Measurements from ENCODE around the gene ARHGAP24. TPM values are rescaled to one million over a fixed set of nuclear protein-coding genes. Genes with fewer than 3 reads are reported as not detected.

ARHGAP24 gene
- polyA plus RNA-seq, 1 of the 3 experiments (the other 2 are of a cell fraction): 1.4 TPM

DNA sequence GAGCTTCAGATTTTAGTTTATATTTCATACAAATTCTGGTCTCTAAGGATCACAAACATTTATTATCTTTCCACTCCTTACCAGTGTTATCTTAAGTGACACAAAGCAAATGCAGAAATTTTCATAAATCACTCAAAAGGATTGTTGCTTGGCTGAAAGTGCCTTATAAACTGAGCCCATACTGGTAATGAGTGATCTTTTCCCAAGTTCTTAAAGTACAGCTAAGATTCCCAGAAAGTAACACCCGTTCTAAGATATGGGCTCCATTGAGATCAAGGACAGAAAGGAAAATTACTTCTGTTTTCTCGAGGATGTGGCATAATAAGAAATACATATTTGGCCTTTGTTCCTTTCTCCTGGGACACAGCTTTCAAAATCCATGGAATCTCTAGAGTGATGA is 313.7 kb downstream of the ARHGAP24 start:
- 81% methylated on average over 2 of the region's 2 CpGs for WGBS (ENCODE audit: low lambda C conversion rate)
- DNase-seq: no peak
- H3K9me3 ChIP-seq: no peaks in the 10 kb centered on the region
- CTCF ChIA-PET: interaction anchor here (1.2 to 2.6 kb wide), 4 partner anchors 8 to 255 kb away, joined by 3 to 30 read pairs (median 3); no protein-coding TSS in a partner anchor
- H3K27ac ChIP-seq (ENCODE audit: low read depth in 2 of 2, low read length in 1 of 2): 0 out of 4 replicates have a peak overlapping the region, but pooled peaks of 1 of the 2 experiments have one; percentile 92
- no peaks in the 10 kb centered on the region for H3K36me3 ChIP-seq (replicated peaks in 1 of 2; ENCODE audit: control insufficient read depth in 1 of 2, insufficient read depth in 2 of 2, low read length in 1 of 2)
- POLR2A ChIA-PET: no interaction called here
- H3F3A ChIP-seq (replicated peaks; ENCODE audit: insufficient read depth): peaks cover 30% of the 10 kb centered on the region
- peaks cover 0 to 23% of the 10 kb centered on the region in 2 experiments; a peak in 2 of 4 replicates for H3K4me1 ChIP-seq (ENCODE audit: control insufficient read depth in 1 of 2, insufficient read depth in 2 of 2, low read depth in 1 of 2, low read length in 1 of 2)
- H3K27me3 ChIP-seq (ENCODE audit: insufficient read depth): no peaks in the 10 kb centered on the region
- no peaks in the 10 kb centered on the region for H4K20me1 ChIP-seq (ENCODE audit: insufficient read depth)
- no peak overlapping the region for H3K4me3 ChIP-seq (ENCODE audit: low read depth in 2 of 2, low read length in 1 of 2)
- H3K9me2 ChIP-seq: no peaks in the 10 kb centered on the region
- H2AFZ ChIP-seq (ENCODE audit: low read depth): no peak overlapping the region
- TF ChIP-seq CHD2 (IDR thresholded peaks at IDR 0.05; ENCODE audit: low read length, partially characterized antibody) (no peak), YY1 (IDR thresholded peaks at IDR 0.05; ENCODE audit: low read depth) (no peak), JUND (IDR thresholded peaks at IDR 0.05) (no peak)
- peaks cover 17% of the 10 kb centered on the region for H3K79me2 ChIP-seq (ENCODE audit: insufficient read depth)
- no peak overlapping the region for H3K9ac ChIP-seq
- H3K4me2 ChIP-seq: no peak overlapping the region

DNA sequence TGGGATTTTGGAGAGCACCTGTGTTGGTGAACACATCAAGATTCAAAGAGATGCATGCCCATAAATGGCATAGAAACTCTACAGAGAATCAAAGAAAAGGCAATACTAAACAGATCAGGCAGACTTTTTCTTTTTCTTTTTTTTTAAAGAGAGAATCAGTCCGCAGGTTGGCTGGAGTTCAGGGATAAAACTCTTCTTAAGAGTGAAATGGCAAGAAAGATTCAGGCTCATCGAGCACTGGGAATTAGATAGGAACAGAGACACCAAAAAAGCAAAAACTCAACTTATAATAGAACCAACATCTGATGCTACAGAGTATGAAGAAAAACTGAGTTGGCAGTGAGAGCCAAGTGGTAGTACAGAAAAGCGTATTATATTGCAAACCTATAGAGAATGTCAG is 314.3 kb downstream of the ARHGAP24 start:
- CTCF ChIA-PET: interaction anchor here (1.2 to 2.6 kb wide), 4 partner anchors 7 to 255 kb away, joined by 3 to 30 read pairs (median 3); no protein-coding TSS in a partner anchor
- Histone ChIP-seq H3K4me3 (ENCODE audit: low read depth in 2 of 2, low read length in 1 of 2) (no peak overlapping the region), H3K79me2 (ENCODE audit: insufficient read depth) (peaks cover 12% of the 10 kb centered on the region), H3K4me1 (ENCODE audit: control insufficient read depth in 1 of 2, insufficient read depth in 2 of 2, low read depth in 1 of 2, low read length in 1 of 2) (peaks cover 0 to 21% of the 10 kb centered on the region in 2 experiments; a peak in 2 of 4 replicates), H3K9me3 (no peaks in the 10 kb centered on the region), H4K20me1 (ENCODE audit: insufficient read depth) (no peaks in the 10 kb centered on the region), H3K9me2 (no peaks in the 10 kb centered on the region), H3F3A (replicated peaks; ENCODE audit: insufficient read depth) (peaks cover 36% of the 10 kb centered on the region), H3K4me2 (no peak overlapping the region), H2AFZ (ENCODE audit: low read depth) (no peak overlapping the region), H3K27me3 (ENCODE audit: insufficient read depth) (no peaks in the 10 kb centered on the region), H3K36me3 (replicated peaks in 1 of 2; ENCODE audit: control insufficient read depth in 1 of 2, insufficient read depth in 2 of 2, low read length in 1 of 2) (no peaks in the 10 kb centered on the region), H3K9ac (no peak overlapping the region), H3K27ac (ENCODE audit: low read depth in 2 of 2, low read length in 1 of 2) (no peak overlapping the region)
- WGBS (ENCODE audit: low lambda C conversion rate): 84% methylated on average over 3 of the region's 3 CpGs
- no peak for DNase-seq
- TF ChIP-seq EZH2phosphoT487 (IDR thresholded peaks at IDR 0.05; ENCODE audit: borderline replicate concordance, low read depth): no peak
- TF ChIP-seq RAD21 (IDR thresholded peaks at IDR 0.05; ENCODE audit: low read length): no peak
- TF ChIP-seq, protein P1, sequence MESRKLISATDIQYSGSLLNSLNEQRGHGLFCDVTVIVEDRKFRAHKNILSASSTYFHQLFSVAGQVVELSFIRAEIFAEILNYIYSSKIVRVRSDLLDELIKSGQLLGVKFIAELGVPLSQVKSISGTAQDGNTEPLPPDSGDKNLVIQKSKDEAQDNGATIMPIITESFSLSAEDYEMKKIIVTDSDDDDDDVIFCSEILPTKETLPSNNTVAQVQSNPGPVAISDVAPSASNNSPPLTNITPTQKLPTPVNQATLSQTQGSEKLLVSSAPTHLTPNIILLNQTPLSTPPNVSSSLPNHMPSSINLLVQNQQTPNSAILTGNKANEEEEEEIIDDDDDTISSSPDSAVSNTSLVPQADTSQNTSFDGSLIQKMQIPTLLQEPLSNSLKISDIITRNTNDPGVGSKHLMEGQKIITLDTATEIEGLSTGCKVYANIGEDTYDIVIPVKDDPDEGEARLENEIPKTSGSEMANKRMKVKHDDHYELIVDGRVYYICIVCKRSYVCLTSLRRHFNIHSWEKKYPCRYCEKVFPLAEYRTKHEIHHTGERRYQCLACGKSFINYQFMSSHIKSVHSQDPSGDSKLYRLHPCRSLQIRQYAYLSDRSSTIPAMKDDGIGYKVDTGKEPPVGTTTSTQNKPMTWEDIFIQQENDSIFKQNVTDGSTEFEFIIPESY (IDR thresholded peaks at IDR 0.05; ENCODE audit: borderline replicate concordance, low read depth): no peak
- no peak for TF ChIP-seq FOXJ3 (CRISPR knock-in tag; IDR thresholded peaks at IDR 0.05)
- no peak for TF ChIP-seq RXRA (IDR thresholded peaks at IDR 0.05; ENCODE audit: borderline replicate concordance, low read depth)
- TF ChIP-seq, protein P2, sequence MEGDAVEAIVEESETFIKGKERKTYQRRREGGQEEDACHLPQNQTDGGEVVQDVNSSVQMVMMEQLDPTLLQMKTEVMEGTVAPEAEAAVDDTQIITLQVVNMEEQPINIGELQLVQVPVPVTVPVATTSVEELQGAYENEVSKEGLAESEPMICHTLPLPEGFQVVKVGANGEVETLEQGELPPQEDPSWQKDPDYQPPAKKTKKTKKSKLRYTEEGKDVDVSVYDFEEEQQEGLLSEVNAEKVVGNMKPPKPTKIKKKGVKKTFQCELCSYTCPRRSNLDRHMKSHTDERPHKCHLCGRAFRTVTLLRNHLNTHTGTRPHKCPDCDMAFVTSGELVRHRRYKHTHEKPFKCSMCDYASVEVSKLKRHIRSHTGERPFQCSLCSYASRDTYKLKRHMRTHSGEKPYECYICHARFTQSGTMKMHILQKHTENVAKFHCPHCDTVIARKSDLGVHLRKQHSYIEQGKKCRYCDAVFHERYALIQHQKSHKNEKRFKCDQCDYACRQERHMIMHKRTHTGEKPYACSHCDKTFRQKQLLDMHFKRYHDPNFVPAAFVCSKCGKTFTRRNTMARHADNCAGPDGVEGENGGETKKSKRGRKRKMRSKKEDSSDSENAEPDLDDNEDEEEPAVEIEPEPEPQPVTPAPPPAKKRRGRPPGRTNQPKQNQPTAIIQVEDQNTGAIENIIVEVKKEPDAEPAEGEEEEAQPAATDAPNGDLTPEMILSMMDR (IDR thresholded peaks at IDR 0.05): no peak
- TF ChIP-seq, protein P3, sequence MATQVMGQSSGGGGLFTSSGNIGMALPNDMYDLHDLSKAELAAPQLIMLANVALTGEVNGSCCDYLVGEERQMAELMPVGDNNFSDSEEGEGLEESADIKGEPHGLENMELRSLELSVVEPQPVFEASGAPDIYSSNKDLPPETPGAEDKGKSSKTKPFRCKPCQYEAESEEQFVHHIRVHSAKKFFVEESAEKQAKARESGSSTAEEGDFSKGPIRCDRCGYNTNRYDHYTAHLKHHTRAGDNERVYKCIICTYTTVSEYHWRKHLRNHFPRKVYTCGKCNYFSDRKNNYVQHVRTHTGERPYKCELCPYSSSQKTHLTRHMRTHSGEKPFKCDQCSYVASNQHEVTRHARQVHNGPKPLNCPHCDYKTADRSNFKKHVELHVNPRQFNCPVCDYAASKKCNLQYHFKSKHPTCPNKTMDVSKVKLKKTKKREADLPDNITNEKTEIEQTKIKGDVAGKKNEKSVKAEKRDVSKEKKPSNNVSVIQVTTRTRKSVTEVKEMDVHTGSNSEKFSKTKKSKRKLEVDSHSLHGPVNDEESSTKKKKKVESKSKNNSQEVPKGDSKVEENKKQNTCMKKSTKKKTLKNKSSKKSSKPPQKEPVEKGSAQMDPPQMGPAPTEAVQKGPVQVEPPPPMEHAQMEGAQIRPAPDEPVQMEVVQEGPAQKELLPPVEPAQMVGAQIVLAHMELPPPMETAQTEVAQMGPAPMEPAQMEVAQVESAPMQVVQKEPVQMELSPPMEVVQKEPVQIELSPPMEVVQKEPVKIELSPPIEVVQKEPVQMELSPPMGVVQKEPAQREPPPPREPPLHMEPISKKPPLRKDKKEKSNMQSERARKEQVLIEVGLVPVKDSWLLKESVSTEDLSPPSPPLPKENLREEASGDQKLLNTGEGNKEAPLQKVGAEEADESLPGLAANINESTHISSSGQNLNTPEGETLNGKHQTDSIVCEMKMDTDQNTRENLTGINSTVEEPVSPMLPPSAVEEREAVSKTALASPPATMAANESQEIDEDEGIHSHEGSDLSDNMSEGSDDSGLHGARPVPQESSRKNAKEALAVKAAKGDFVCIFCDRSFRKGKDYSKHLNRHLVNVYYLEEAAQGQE (IDR thresholded peaks at IDR 0.05; ENCODE audit: low read depth, low read length): no peak
- no peak for TF ChIP-seq FOSL2 (IDR thresholded peaks at IDR 0.05; ENCODE audit: borderline replicate concordance, low read depth)
- TF ChIP-seq CHD2 (IDR thresholded peaks at IDR 0.05; ENCODE audit: low read length, partially characterized antibody): no peak
- no peak for TF ChIP-seq MXI1 (IDR thresholded peaks at IDR 0.05; ENCODE audit: low read depth, low read length)
- TF ChIP-seq TCF12 (IDR thresholded peaks at IDR 0.05): no peak
- TF ChIP-seq, protein P4, sequence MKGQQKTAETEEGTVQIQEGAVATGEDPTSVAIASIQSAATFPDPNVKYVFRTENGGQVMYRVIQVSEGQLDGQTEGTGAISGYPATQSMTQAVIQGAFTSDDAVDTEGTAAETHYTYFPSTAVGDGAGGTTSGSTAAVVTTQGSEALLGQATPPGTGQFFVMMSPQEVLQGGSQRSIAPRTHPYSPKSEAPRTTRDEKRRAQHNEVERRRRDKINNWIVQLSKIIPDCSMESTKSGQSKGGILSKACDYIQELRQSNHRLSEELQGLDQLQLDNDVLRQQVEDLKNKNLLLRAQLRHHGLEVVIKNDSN (IDR thresholded peaks at IDR 0.05; ENCODE audit: borderline replicate concordance, low read depth): no peak
- TF ChIP-seq, protein P5, sequence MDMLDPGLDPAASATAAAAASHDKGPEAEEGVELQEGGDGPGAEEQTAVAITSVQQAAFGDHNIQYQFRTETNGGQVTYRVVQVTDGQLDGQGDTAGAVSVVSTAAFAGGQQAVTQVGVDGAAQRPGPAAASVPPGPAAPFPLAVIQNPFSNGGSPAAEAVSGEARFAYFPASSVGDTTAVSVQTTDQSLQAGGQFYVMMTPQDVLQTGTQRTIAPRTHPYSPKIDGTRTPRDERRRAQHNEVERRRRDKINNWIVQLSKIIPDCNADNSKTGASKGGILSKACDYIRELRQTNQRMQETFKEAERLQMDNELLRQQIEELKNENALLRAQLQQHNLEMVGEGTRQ (IDR thresholded peaks at IDR 0.05; ENCODE audit: borderline replicate concordance, low read depth, low read length): no peak
- no peak for TF ChIP-seq EP300 (IDR thresholded peaks at IDR 0.05; ENCODE audit: borderline replicate concordance in 1 of 2, low read depth in 1 of 2, low read length in 1 of 2)
- no peak for TF ChIP-seq NFIC (IDR thresholded peaks at IDR 0.05; ENCODE audit: borderline replicate concordance)
- no peak for TF ChIP-seq SIN3A (IDR thresholded peaks at IDR 0.05; ENCODE audit: borderline replicate concordance, low read depth, low read length)
- POLR2A ChIA-PET: no interaction called here

Data from SK-N-SH (cell line).